Measurements from ENCODE around the gene TOP3B.

The TOP3B gene

GRCh38 chr22:21977814-21978213 is 4.8 kb downstream of the TOP3B start:
- no peak for DNase-seq

- no peak for DNase-seq
Measured at GRCh38 chr22:21975854-21976345, 6.7 kb downstream of the TOP3B start.

- no peak for DNase-seq
Measured at GRCh38 chr22:21975273-21975672, 7.3 kb downstream of the TOP3B start.

- DNase-seq = no peak
Measured at GRCh38 chr22:21974058-21974649, 8.4 kb downstream of the TOP3B start.

GRCh38 chr22:21972806-21973205 is 9.8 kb downstream of the TOP3B start:
- no peak for DNase-seq

GRCh38 chr22:21972293-21972779 is 10.3 kb downstream of the TOP3B start:
- no peak for DNase-seq

GRCh38 chr22:21971858-21972275 is 10.7 kb downstream of the TOP3B start:
- no peak for DNase-seq

- no peak for DNase-seq
Measured at GRCh38 chr22:21970800-21971617, 11.6 kb downstream of the TOP3B start.

GRCh38 chr22:21970037-21970799 is 12.4 kb downstream of the TOP3B start:
- DNase-seq = no peak

- no peak for DNase-seq
Measured at GRCh38 chr22:21968452-21969129, 14.0 kb downstream of the TOP3B start.

GRCh38 chr22:21967693-21968271 is 14.8 kb downstream of the TOP3B start:
- DNase-seq = no peak

GRCh38 chr22:21966643-21967516 is 15.7 kb downstream of the TOP3B start:
- no peak for DNase-seq

- DNase-seq = no peak
Measured at GRCh38 chr22:21965762-21966288, 16.8 kb downstream of the TOP3B start.

GRCh38 chr22:21964918-21965484 is 17.6 kb downstream of the TOP3B start:
- DNase-seq = no peak

- DNase-seq = no peak
Measured at GRCh38 chr22:21964234-21964633, 18.4 kb downstream of the TOP3B start.

- no peak for DNase-seq
Measured at GRCh38 chr22:21963790-21964211, 18.8 kb downstream of the TOP3B start.

GRCh38 chr22:21963286-21963685 is 19.3 kb downstream of the TOP3B start:
- DNase-seq = no peak

- no peak for DNase-seq
Measured at GRCh38 chr22:21962655-21962949, 20.0 kb downstream of the TOP3B start.

GRCh38 chr22:21961886-21962654 is 20.5 kb downstream of the TOP3B start:
- no peak for DNase-seq

All from NCI-H748 treated with DMSO at 0.1 percent for 48 hours (cell line).